ENCODE measurements around the gene SEMA3B. TPM values are rescaled to one million over a fixed set of nuclear protein-coding genes. Genes with fewer than 3 reads are reported as not detected.

Gene SEMA3B
- total RNA-seq, 2 experiments from 2014 or later, result 0.28 to 0.82 TPM

DNA sequence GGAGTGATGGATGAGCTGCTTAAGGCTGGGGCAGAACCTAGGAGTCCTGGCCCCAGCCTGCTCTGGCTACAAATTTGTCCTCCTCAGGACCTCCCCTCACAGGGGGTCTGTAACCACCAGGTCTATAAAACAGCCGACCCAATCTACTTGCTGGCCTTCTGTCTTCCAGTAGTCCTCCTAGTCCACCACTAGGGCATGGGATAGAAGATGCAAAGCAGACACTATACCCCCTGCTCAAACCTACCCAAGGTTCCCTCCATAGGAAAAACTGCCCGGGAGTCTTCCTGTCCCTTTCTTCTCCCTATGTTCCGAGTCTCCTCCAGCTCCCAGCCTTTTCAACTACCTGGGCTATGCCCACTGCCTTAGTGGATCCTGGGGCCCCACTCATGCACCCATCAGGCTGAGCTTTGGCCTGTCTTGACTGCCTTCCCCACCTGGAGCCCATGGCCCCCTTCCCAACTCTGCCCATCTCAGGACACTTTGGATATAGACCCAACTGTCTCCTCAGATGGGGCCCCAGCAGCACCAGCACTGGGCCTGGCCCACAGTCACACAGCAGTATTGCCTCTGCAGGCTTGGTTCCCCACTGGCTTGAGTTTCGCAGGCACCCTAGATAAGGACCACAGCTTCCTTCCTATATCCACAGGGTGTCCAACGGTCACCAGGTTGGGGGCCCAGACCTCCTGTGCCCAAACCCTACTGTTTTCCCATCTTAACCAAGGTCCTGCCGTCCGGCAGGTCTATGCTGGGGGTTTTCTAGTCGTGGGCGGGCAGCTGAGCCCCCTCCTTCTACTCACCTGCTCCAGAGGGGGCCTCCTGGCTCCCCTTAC, 29.2 kb downstream of the SEMA3B start:
- H4K20me1 ChIP-seq (ENCODE audit: insufficient read depth, low read length), result no peaks in the 10 kb centered on the region
- TF ChIP-seq CTCF (conservative IDR thresholded peaks at IDR 0.05; ENCODE audit: low read length) (no peak), EZH2phosphoT487 (IDR thresholded peaks at IDR 0.05; ENCODE audit: borderline replicate concordance, low read depth, low read length) (no peak)
- peak overlapping the region; percentile 78 for H3K4me3 ChIP-seq (ENCODE audit: low read depth, low read length, poor library complexity, severe bottlenecking)
- H3K36me3 ChIP-seq (ENCODE audit: insufficient read depth, low read length), result no peaks in the 10 kb centered on the region
- no peaks in the 10 kb centered on the region for H3K9me3 ChIP-seq (ENCODE audit: low read length)
- peak overlapping the region; percentile 91 for H3K4me2 ChIP-seq (ENCODE audit: low read length)
- H3K79me2 ChIP-seq (ENCODE audit: insufficient read depth, low read depth, low read length), result no peaks in the 10 kb centered on the region
- H3K9me2 ChIP-seq (ENCODE audit: insufficient read depth, low read length), result no peaks in the 10 kb centered on the region
- no peak for DNase-seq (ENCODE audit: low spot score)
- no peak overlapping the region; the same call in 1 of the 2 replicates for H2AFZ ChIP-seq (ENCODE audit: low read length)
- ChIA-PET POLR2A (interaction anchor here (0.6 to 2.4 kb wide), 3 partner anchors 20 to 39 kb away, joined by 3 to 13 read pairs (median 8); no protein-coding TSS in a partner anchor), CTCF (ENCODE audit: unreplicated experiment) (interaction anchor here (1.5 kb wide), 1 partner anchor 39 kb away, joined by 5 read pairs; no protein-coding TSS in a partner anchor)
- no TSS peak for BruUV-seq (replicated peaks)
- intact Hi-C loops (cut with micrococcal nuclease; ENCODE audit: unreplicated experiment), result loop anchor here (2.0 to 5.0 kb wide), 2 partner anchors 39 to 51 kb away; no protein-coding TSS in a partner anchor
- H3K27ac ChIP-seq (ENCODE audit: low read depth, low read length, poor library complexity, severe bottlenecking), result no peak overlapping the region
- peaks cover 21% of the 10 kb centered on the region for H3K4me1 ChIP-seq (ENCODE audit: insufficient read depth, low read length, poor library complexity, severe bottlenecking)

DNA sequence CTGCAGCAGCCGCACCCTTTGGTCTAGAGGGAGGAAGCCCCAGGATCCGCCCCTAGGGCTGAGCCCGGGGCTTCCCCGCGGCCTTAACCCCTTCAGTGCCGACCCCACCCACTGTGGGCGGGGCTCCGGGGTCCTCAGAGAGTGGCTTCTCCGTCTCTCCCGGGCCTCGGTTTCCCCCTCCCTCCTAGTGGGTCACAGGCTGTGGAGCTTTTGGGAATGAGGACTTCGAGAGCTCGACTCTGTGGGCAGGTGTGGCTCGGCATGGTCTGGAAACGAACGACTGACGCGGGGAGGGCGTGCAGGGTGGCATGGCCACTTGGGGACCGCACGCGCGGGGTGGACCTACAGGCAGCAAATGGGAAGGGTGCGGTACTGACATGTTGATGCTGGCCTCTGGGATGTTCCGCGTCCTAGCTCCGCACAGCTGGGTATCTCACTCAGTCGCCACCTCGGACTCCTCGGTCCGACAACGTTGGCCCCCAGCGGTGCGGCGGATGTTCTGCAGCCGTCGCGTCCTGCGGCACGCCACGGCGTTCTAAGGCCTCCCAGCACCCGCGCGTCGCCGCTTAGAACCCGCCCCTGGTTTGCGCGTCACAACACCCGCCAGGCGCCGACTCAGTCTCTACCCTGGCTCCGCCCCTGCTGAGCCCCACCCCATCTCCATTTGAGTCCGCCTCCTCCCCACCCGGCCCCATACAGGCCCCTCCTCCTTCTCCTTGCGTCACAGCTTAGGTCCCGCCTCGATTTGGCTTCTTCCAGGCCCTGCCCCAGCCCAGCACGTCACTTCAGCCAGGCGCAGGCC, 30.1 kb downstream of the SEMA3B start, which contains the start of the genes HYAL3 and NAA80:
Gene HYAL3 (minus strand): TSS at position 570 of the 802 bp plus-strand sequence. CDS start 3,803 bp downstream, outside the sequence.
Gene NAA80 (minus strand): TSS at position 570 of the 802 bp plus-strand sequence. CDS start 1,942 bp downstream, outside the sequence.
- intact Hi-C loops (cut with micrococcal nuclease; ENCODE audit: unreplicated experiment), result loop anchor here (1.0 to 5.0 kb wide), 3 partner anchors 25 to 52 kb away; no protein-coding TSS in a partner anchor
- POLR2A ChIA-PET, result interaction anchor here (0.6 to 2.4 kb wide), 9 partner anchors 15 to 1086 kb away, joined by 3 to 13 read pairs (median 3); partner anchors contain the start of genes MANF and TUSC2
- BruUV-seq (replicated peaks), result no TSS peak
- no peak for TF ChIP-seq EZH2phosphoT487 (IDR thresholded peaks at IDR 0.05; ENCODE audit: borderline replicate concordance, low read depth, low read length)
- peak; percentile 59; the same call in 1 of the 2 replicates for TF ChIP-seq CTCF (conservative IDR thresholded peaks at IDR 0.05; ENCODE audit: low read length)
- peak within 1 kb of the TSS; percentile 91 for H3K4me2 ChIP-seq (ENCODE audit: low read length)
- H3K79me2 ChIP-seq (ENCODE audit: insufficient read depth, low read depth, low read length), result no peaks in the 10 kb centered on the region
- H4K20me1 ChIP-seq (ENCODE audit: insufficient read depth, low read length), result no peaks in the 10 kb centered on the region
- H3K9me2 ChIP-seq (ENCODE audit: insufficient read depth, low read length), result no peaks in the 10 kb centered on the region
- H3K27ac ChIP-seq (ENCODE audit: low read depth, low read length, poor library complexity, severe bottlenecking), result peak within 1 kb of the TSS; percentile 58
- peaks cover 19% of the 10 kb centered on the region for H3K4me1 ChIP-seq (ENCODE audit: insufficient read depth, low read length, poor library complexity, severe bottlenecking)
- peak; percentile 99 for DNase-seq (ENCODE audit: low spot score)
- H3K9me3 ChIP-seq (ENCODE audit: low read length), result no peaks in the 10 kb centered on the region
- H2AFZ ChIP-seq (ENCODE audit: low read length), result peak within 1 kb of the TSS; percentile 85
- CTCF ChIA-PET (ENCODE audit: unreplicated experiment), result interaction anchor here (0.5 to 1.5 kb wide), 4 partner anchors 29 to 80 kb away, joined by 3 to 7 read pairs (median 4); partner anchors contain the start of gene TUSC2
- peak within 1 kb of the TSS; percentile 78 for H3K4me3 ChIP-seq (ENCODE audit: low read depth, low read length, poor library complexity, severe bottlenecking)
- H3K36me3 ChIP-seq (ENCODE audit: insufficient read depth, low read length), result no peaks in the 10 kb centered on the region
